Astrocyte (in vitro differentiated cells and primary cell): ENCODE results near the gene GHRH. TPM values are rescaled to one million over a fixed set of nuclear protein-coding genes. Genes with fewer than 3 reads are reported as not detected.

Experiments
- DNase-seq: peaks from one replicate; pipeline ENCODE4 v3.0.0-alpha.2; 2010; ENCODE audit warnings: low read depth
- FAIRE-seq: peaks from 2 replicates; lab custom pipeline; 2011; peaks lifted over from hg19 to GRCh38; lab: Jason Lieb, UNC
- H2AFZ ChIP-seq: 2 replicates; pipeline ENCODE4 v1.6.0; 2012; ENCODE audit warnings: low read depth, low read length, inconsistent platforms
- H3K27ac ChIP-seq: 2 replicates; pipeline ENCODE4 v1.5.1; 2011; ENCODE audit warnings: low read depth, low read length, inconsistent platforms
- H3K27me3 ChIP-seq: 2 replicates; pipeline ENCODE4 v1.6.0; 2011; ENCODE audit warnings: low read length, inconsistent platforms; ENCODE audit not compliant: insufficient read depth
- H3K36me3 ChIP-seq: 2 replicates; pipeline ENCODE4 v1.5.1; 2011; ENCODE audit warnings: low read length, inconsistent platforms; ENCODE audit not compliant: insufficient read depth
- H3K4me1 ChIP-seq: 2 replicates; pipeline ENCODE4 v1.5.1; 2011; ENCODE audit warnings: low read length, inconsistent platforms; ENCODE audit not compliant: insufficient read depth
- H3K4me2 ChIP-seq: 2 replicates; pipeline ENCODE4 v1.6.0; 2012; ENCODE audit warnings: low read length, inconsistent platforms
- H3K4me3 ChIP-seq: 2 replicates; pipeline ENCODE4 v1.5.1; 2011; ENCODE audit warnings: low read depth, mild to moderate bottlenecking, low read length, inconsistent platforms; ENCODE audit not compliant: insufficient read depth
- H3K79me2 ChIP-seq: 2 replicates; pipeline ENCODE4 v1.6.0; 2012; ENCODE audit warnings: mild to moderate bottlenecking, low read length, inconsistent platforms; ENCODE audit not compliant: insufficient read depth
- H3K9ac ChIP-seq: 2 replicates; pipeline ENCODE4 v1.6.0; 2012; ENCODE audit warnings: mild to moderate bottlenecking, low read length, inconsistent platforms
- H3K9me3 ChIP-seq: 2 replicates; pipeline ENCODE4 v1.5.1; 2012; ENCODE audit warnings: low read depth, mild to moderate bottlenecking, low read length, inconsistent platforms; ENCODE audit not compliant: insufficient read depth
- H4K20me1 ChIP-seq: 2 replicates; pipeline ENCODE4 v1.6.0; 2012; ENCODE audit warnings: low read length, inconsistent platforms; ENCODE audit not compliant: insufficient read depth
- H3K27ac Mint-ChIP-seq: one replicate; pipeline ENCODE4 v1.8.0; 2021; ENCODE audit warnings: mild to moderate bottlenecking, mixed read lengths; ENCODE audit not compliant: unreplicated experiment
- H3K27me3 Mint-ChIP-seq: one replicate; pipeline ENCODE4 v1.8.0; 2021; ENCODE audit warnings: low read depth, mixed read lengths; ENCODE audit not compliant: unreplicated experiment
- H3K36me3 Mint-ChIP-seq: one replicate; pipeline ENCODE4 v1.8.0; 2021; ENCODE audit warnings: low read depth, mixed read lengths; ENCODE audit not compliant: unreplicated experiment
- H3K4me1 Mint-ChIP-seq: one replicate; pipeline ENCODE4 v1.8.0; 2021; ENCODE audit warnings: low read depth, mixed read lengths; ENCODE audit not compliant: unreplicated experiment
- H3K4me3 Mint-ChIP-seq: one replicate; pipeline ENCODE4 v1.8.0; 2021; ENCODE audit warnings: mild to moderate bottlenecking, moderate library complexity, mixed read lengths; ENCODE audit not compliant: unreplicated experiment
- H3K9me3 Mint-ChIP-seq: one replicate; pipeline ENCODE4 v1.8.0; 2021; ENCODE audit warnings: mild to moderate bottlenecking, mixed read lengths; ENCODE audit not compliant: unreplicated experiment
- CTCF ChIP-seq: IDR thresholded peaks from 2 replicates; pipeline ENCODE4 v1.5.1; 2011; ENCODE audit warnings: low read depth, mild to moderate bottlenecking, inconsistent platforms, low read length, moderate library complexity; ENCODE audit not compliant: insufficient read depth
- EZH2 ChIP-seq: IDR thresholded peaks from 2 replicates; pipeline ENCODE4 v1.6.1; 2012; ENCODE audit warnings: mild to moderate bottlenecking, low read length, inconsistent platforms; ENCODE audit not compliant: insufficient read depth
- total RNA-seq: library from RNA; stranded (reverse); gene quantifications from 2 replicates; pipeline ENCODE4 v1.2.1, GENCODE V29; 2021

GHRH gene
- total RNA-seq, 1 donor from 2014 or later = not detected

- Histone ChIP-seq H4K20me1 (peaks cover 9% of the 10 kb centered on the region), H3K27me3 (no peaks in the 10 kb centered on the region), H2AFZ (no peak overlapping the region), H3K9ac (peak overlapping the region; percentile 21), H3K36me3 (peaks cover 14% of the 10 kb centered on the region), H3K4me1 (peaks cover 41% of the 10 kb centered on the region), H3K79me2 (peaks cover 86% of the 10 kb centered on the region), H3K9me3 (no peaks in the 10 kb centered on the region), H3K4me3 (no peak overlapping the region), H3K4me2 (peak overlapping the region; percentile 40), H3K27ac (peak overlapping the region; percentile 97)
- TF ChIP-seq EZH2 (no peak), CTCF (no peak)
- peaks cover 31% of the 10 kb centered on the region for H3K4me1 Mint-ChIP-seq
- peaks cover 1% of the 10 kb centered on the region for H3K9me3 Mint-ChIP-seq
- peak overlapping the region; percentile 34 for H3K27ac Mint-ChIP-seq
- H3K27me3 Mint-ChIP-seq = no peaks in the 10 kb centered on the region
- no peak overlapping the region for H3K4me3 Mint-ChIP-seq
- H3K36me3 Mint-ChIP-seq = peaks cover 23% of the 10 kb centered on the region
- no peak for FAIRE-seq
- no peak for DNase-seq
Observed at GRCh38 chr20:37296371-37296770, 34.8 kb upstream of the GHRH start.

DNA sequence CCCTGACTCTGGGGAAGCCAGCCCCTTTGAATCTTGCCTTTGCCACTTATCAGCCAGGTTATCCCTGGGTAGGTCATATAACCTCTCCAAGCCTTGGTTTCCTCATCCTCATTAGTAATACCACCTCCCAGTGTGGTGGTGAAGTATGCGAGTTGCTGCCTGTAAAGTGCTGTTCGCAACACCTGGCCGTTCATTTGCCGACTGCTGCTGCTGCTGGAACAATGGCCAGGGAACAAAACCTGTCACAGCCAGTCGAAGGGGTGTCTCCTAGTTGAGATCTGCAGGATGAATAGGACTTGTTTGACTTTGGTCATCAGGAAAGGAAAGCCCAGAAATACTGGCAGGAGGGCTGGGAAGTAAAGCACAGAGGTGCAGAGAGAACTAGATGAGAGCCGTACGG is 34.0 kb upstream of the GHRH start:
- no peak for TF ChIP-seq EZH2
- TF ChIP-seq CTCF = no peak
- peaks cover 9% of the 10 kb centered on the region for H4K20me1 ChIP-seq
- peak overlapping the region; percentile 70 for H3K4me2 ChIP-seq
- H3K79me2 ChIP-seq = peaks cover 89% of the 10 kb centered on the region
- H3K9ac ChIP-seq = peak overlapping the region; percentile 59
- H3K36me3 Mint-ChIP-seq = peaks cover 20% of the 10 kb centered on the region
- peaks cover 11% of the 10 kb centered on the region for H3K36me3 ChIP-seq
- H3K9me3 ChIP-seq = no peaks in the 10 kb centered on the region
- H3K9me3 Mint-ChIP-seq = peaks cover 3% of the 10 kb centered on the region
- H3K27me3 ChIP-seq = no peaks in the 10 kb centered on the region
- no peaks in the 10 kb centered on the region for H3K27me3 Mint-ChIP-seq
- peaks cover 31% of the 10 kb centered on the region for H3K4me1 Mint-ChIP-seq
- no peak for FAIRE-seq
- H3K27ac ChIP-seq = peak overlapping the region; percentile 97
- peak; percentile 33 for DNase-seq
- peaks cover 44% of the 10 kb centered on the region for H3K4me1 ChIP-seq
- peak overlapping the region; percentile 2 for H3K4me3 ChIP-seq
- H2AFZ ChIP-seq = no peak overlapping the region
- H3K27ac Mint-ChIP-seq = peak overlapping the region; percentile 85
- no peak overlapping the region for H3K4me3 Mint-ChIP-seq

DNA sequence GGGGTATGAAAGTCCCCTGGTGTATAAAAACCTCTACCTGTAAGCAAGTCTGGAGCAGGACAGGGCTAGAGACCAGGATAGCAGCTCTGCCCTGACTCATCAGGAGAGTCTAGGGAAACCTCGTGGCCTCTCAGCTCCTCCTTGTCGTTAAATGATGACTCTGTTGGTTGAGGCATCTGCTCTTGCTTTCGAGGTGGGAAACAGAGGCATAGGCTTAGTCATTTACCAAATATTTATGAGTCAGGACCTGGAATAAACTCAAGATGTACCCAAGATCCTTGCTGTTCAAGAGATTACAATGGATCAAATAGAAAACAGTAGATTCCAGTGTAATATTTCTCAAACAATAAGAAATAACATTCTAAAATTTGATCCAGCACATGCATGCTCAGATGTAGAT is 33.4 kb upstream of the GHRH start:
- Mint-ChIP-seq H3K27ac (peak overlapping the region; percentile 85), H3K36me3 (peaks cover 14% of the 10 kb centered on the region), H3K9me3 (peaks cover 3% of the 10 kb centered on the region), H3K4me3 (peak overlapping the region; percentile 40), H3K4me1 (peaks cover 31% of the 10 kb centered on the region), H3K27me3 (no peaks in the 10 kb centered on the region)
- Histone ChIP-seq H3K4me1 (peaks cover 50% of the 10 kb centered on the region), H3K9me3 (no peaks in the 10 kb centered on the region), H3K79me2 (peaks cover 90% of the 10 kb centered on the region), H2AFZ (no peak overlapping the region), H3K9ac (peak overlapping the region; percentile 78), H3K27me3 (no peaks in the 10 kb centered on the region), H3K27ac (peak overlapping the region; percentile 97), H3K36me3 (peaks cover 11% of the 10 kb centered on the region), H3K4me3 (no peak overlapping the region), H4K20me1 (peaks cover 4% of the 10 kb centered on the region), H3K4me2 (peak overlapping the region; percentile 70)
- DNase-seq (peak; percentile 98), FAIRE-seq (peak; percentile 60)
- TF ChIP-seq CTCF = no peak
- no peak for TF ChIP-seq EZH2
